Inflammatory macrophage treated with lipopolysaccharide for 1 hour (primary cell): Measurements from ENCODE around the gene ABCB8.
A peak's percentile ranks its signal among the peaks of the same experiment; 100 is the strongest.

Experiments used
- DNase-seq, 2 donors: peaks; one replicate each; pipeline ENCODE4 v3.0.0-alpha.2; 2020 to 2022

ABCB8 gene

GRCh38 chr7:151076863-151077704 is 48.8 kb downstream of the ABCB8 start:
- no peak for DNase-seq

- no peak for DNase-seq
Measured at GRCh38 chr7:151077705-151078232, 49.5 kb downstream of the ABCB8 start.

- no peak for DNase-seq
Measured at GRCh38 chr7:151078233-151079040, 50.2 kb downstream of the ABCB8 start.

GRCh38 chr7:151079199-151079910 is 51.1 kb downstream of the ABCB8 start:
- no peak for DNase-seq

- DNase-seq = no peak
Measured at GRCh38 chr7:151080067-151080521, 51.8 kb downstream of the ABCB8 start.

GRCh38 chr7:151080522-151081169 is 52.4 kb downstream of the ABCB8 start, which contains the start of gene FASTK:
TSS of gene FASTK (minus strand) at chr7:151080809. CDS start at chr7:151080766, 43 bp downstream.
- peak; percentile 85 to 88 for DNase-seq

- no peak for DNase-seq
Measured at GRCh38 chr7:151081170-151082101, 53.2 kb downstream of the ABCB8 start.

GRCh38 chr7:151082141-151083070 is 54.2 kb downstream of the ABCB8 start:
- DNase-seq = no peak

GRCh38 chr7:151083071-151083823 is 55.0 kb downstream of the ABCB8 start, which contains the start of gene TMUB1:
TSS of gene TMUB1 (minus strand) at chr7:151083493. CDS start at chr7:151082563, 930 bp downstream.
- peak; percentile 53 to 65 for DNase-seq

- no peak for DNase-seq
Measured at GRCh38 chr7:151083824-151084160, 55.5 kb downstream of the ABCB8 start.

GRCh38 chr7:151085329-151085690 is 57.1 kb downstream of the ABCB8 start:
- no peak for DNase-seq

- DNase-seq = peak; percentile 82 to 89
Measured at GRCh38 chr7:151085691-151086620, 57.7 kb downstream of the ABCB8 start, which contains the start of gene AGAP3. TSS of gene AGAP3 (plus strand) at chr7:151086475. CDS start at chr7:151086742, 267 bp downstream.

GRCh38 chr7:151086802-151087244 is 58.6 kb downstream of the ABCB8 start:
- DNase-seq = no peak

GRCh38 chr7:151087245-151088018 is 59.2 kb downstream of the ABCB8 start:
- peak; percentile 49 to 60 for DNase-seq

- DNase-seq = peak in 1 of 2 donors; percentile 49
Measured at GRCh38 chr7:151088019-151088855, 60.0 kb downstream of the ABCB8 start.
